OCI-LY3 (cell line): ENCODE data around the gene TMEM219.

Experiments used
- CTCF ChIP-seq: fragments of 200-600, 300-600 bp; sonication (generic); IDR thresholded peaks from 2 replicates; pipeline ENCODE4 v1.5.1; 2014; ENCODE audit warnings: antibody characterized with exemption, low read length, low read depth
- EZH2phosphoT487 ChIP-seq: fragments of 200-600 bp; shearing (Covaris generic); IDR thresholded peaks from 2 replicates; pipeline ENCODE4 v1.6.1; 2018; ENCODE audit warnings: antibody characterized with exemption, mixed run types, low read depth

GRCh38 chr16:30009990-30010843 is 48.3 kb downstream of the TMEM219 start:
- TF ChIP-seq CTCF: no peak
- TF ChIP-seq EZH2phosphoT487: no peak
